Neuronal stem cell (in vitro differentiated cells): ENCODE results near the gene CLIC1. TPM values are rescaled to one million over a fixed set of nuclear protein-coding genes. Genes with fewer than 3 reads are reported as not detected.

Experiments
- small RNA-seq: library from polyadenylated mRNA; stranded (forward); fragments of <200 nt; extraction: miRNeasy Mini kit (QIAGEN cat#:217004); gene quantifications from one replicate; pipeline ENCODE3, GENCODE V24; 2013; ENCODE audit not compliant: insufficient read depth

The CLIC1 gene

Small RNAs within 50 kb of the gene (small RNA-seq; reads per million reads assigned to genes)
- not detected for gene LY6G6D
- 2.0 reads per million for gene MIR4646
- gene MSH5-SAPCD1 = not detected
- not detected for gene RF00019
- not detected for gene RNU6-850P
- not detected for gene SAPCD1
